ENCODE data around the gene FMOD. TPM values are rescaled to one million over a fixed set of nuclear protein-coding genes. Genes with fewer than 3 reads are reported as not detected.

The FMOD gene
- polyA plus RNA-seq, 6 donors from 2014 or later: not detected

DNA sequence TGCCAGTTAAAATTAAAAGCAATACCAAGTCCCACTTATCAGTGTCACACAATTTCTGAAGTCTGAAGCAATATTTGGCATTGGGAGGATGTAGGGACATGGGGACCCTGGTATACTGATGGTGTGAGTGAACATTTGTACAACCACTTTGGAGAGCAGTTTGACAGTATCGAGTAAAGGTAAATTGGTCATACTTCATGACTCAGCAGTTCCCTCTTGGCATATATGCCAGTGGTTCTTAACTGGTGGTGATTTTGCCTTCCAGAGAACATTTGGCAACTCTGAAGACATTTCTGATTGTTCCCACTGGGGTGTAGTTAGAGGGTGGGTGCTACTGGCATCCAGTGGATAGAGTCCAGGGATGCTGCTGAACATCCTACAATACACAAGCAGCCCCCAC lies 19.7 kb downstream of the FMOD start:
- DNase-seq: no peak
- H3K4me1 Mint-ChIP-seq: peaks cover 31 to 41% (median 34%) of the 10 kb centered on the region in 3 donors
- no peak overlapping the region for H3K27ac Mint-ChIP-seq
- no peaks in the 10 kb centered on the region for H3K27me3 Mint-ChIP-seq
- ATAC-seq (ENCODE audit: low read depth in 2 of 2): no peak
- H3K36me3 Mint-ChIP-seq: no peaks in the 10 kb centered on the region
- no peaks in the 10 kb centered on the region for H3K9me3 Mint-ChIP-seq
- no peak overlapping the region for H3K4me3 Mint-ChIP-seq

- DNase-seq: no peak
- Mint-ChIP-seq H3K36me3 (no peaks in the 10 kb centered on the region), H3K27me3 (no peaks in the 10 kb centered on the region), H3K4me3 (peak overlapping the region in 3 of 8 donors; percentile 3 to 81 (median 70)), H3K9me3 (no peaks in the 10 kb centered on the region), H3K4me1 (peaks cover 44 to 59% (median 56%) of the 10 kb centered on the region in 3 donors), H3K27ac (peak overlapping the region; percentile 24 to 99 (median 87))
- no peak for ATAC-seq (ENCODE audit: low read depth in 2 of 2)
Measured at GRCh38 chr1:203328714-203329122, 22.2 kb downstream of the FMOD start.

DNA sequence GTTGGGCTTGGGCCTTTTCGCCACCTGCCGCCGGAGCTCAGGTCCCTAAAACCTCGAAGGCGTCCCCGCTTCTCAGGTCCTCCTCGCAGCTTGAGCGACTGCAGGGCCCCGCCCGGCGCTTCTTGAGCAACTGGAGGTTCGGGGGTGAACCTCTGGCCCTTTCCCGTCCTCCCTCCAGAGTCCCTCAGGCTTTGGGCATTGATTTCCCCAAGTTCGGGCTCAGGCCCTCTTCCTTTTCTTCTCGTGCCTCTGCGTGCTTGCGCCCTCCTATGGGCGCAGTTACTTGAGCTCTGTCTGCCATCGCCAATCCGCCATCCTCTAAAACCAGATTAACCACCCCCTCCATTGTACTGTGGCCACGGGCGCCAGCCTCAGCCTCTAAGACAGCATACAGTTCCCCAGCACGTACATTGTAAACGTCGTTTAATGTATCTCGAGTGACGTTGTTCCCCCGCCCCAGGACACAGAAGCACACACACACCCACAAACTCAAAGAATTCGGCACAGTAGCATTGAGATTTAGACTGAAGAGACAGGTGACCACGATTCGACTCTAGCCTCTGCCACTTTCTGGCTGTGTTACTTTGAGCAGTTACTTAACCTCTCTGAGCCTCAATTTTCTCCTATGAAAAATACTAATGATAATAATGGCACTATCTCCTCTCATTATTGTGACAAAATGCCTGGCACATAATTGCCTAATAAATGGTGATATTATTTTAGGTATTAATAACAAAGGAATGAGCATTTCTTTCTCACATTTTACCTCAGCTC lies 23.1 kb downstream of the FMOD start:
- peak; percentile 52 to 53 for ATAC-seq (ENCODE audit: low read depth in 2 of 2)
- Mint-ChIP-seq H3K4me3 (peak overlapping the region; percentile 70 to 93 (median 85)), H3K9me3 (no peaks in the 10 kb centered on the region), H3K36me3 (no peaks in the 10 kb centered on the region), H3K4me1 (peaks cover 53 to 68% (median 64%) of the 10 kb centered on the region in 3 donors), H3K27ac (peak overlapping the region; percentile 95 to 100 (median 98)), H3K27me3 (no peaks in the 10 kb centered on the region)
- DNase-seq: peak; percentile 76

DNA sequence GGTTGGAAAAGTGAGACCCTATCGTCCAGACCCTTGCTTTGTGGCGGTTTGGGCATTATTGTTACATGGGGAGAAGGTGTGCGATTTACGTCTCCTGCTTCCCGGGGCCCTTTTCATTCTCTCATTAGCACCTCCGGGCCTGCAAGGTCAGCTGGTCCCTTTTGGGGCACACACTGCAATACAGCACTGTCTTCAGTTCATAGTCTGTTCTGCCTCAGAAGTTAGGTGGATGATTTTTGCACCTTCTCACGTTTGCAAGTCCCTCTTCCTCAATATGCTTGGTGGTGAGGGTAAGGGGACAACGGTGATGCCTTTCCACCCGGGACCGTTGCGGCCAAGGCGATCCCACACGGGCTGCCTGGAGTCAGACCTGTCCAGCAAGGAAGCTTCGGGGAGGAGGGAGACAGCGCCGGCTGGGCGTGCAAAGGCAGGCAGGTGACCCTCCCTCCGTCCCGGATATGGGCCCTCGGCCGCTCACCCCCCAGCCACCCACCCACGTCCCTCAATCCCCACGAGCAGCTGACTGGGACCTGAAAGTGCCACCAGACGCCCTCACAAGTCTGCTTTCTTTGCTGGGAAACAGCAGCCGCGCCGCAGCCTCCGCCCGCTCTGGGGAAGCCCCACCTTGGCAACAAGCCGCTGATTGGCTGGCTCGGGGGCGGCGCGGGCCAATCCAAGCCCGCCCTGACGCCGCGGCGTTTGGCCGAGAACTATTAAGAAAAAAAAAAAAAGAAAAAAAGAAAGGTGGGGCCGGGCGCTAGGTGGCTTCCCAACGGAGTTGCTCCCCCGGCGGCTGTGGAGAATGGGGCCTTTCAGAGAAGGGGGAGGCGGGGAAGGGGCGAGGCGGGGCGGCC lies 23.9 kb downstream of the FMOD start:
- Mint-ChIP-seq H3K36me3 (no peaks in the 10 kb centered on the region), H3K27me3 (no peaks in the 10 kb centered on the region), H3K4me3 (peak overlapping the region; percentile 70 to 93 (median 85)), H3K9me3 (no peaks in the 10 kb centered on the region), H3K27ac (peak overlapping the region; percentile 95 to 100 (median 98)), H3K4me1 (peaks cover 61 to 76% (median 73%) of the 10 kb centered on the region in 3 donors)
- peak; percentile 96 for DNase-seq
- ATAC-seq (ENCODE audit: low read depth in 2 of 2): peak; percentile 75 to 79

DNA sequence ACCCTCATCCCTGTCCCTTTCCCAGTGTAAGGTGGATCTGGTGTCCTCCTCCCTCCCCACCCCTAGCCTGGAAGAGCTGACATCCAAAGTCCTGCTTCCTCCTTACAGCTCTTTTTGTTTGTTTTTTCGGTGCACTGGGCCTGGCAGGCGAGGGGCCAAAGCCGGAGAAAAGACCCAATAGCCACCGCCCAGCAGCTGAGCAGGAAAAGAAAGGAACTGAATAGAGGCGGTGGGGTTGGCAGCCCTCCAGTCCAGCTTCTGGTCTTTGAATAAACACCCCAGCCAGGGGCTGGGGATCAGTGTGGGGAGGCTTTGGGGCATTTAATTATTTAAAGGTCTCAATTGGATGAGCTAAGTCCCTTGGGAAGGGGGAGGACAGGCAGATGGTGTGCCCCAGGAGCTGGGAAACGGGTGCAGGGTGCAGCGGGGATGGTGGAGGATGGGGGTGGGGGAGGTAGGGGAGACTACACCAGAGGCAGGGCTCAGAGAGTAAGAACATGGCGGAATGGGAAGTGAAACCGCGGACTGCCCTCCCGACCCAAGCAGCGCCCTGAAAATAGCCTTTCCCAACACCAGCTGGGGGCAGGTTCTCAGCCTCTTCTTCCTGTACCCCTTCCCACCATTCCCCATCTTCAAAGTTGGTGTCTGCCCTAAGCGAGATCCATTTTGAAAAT lies 25.4 kb downstream of the FMOD start:
- Mint-ChIP-seq H3K4me3 (peak overlapping the region; percentile 70 to 93 (median 85)), H3K36me3 (no peaks in the 10 kb centered on the region), H3K27me3 (no peaks in the 10 kb centered on the region), H3K9me3 (no peaks in the 10 kb centered on the region), H3K27ac (peak overlapping the region; percentile 95 to 100 (median 98)), H3K4me1 (peaks cover 70 to 83% (median 82%) of the 10 kb centered on the region in 3 donors)
- peak; percentile 6 to 8 for ATAC-seq (ENCODE audit: low read depth in 2 of 2)
- DNase-seq: peak; percentile 66

- Mint-ChIP-seq H3K27ac (peak overlapping the region; percentile 95 to 100 (median 98)), H3K9me3 (no peaks in the 10 kb centered on the region), H3K4me3 (peak overlapping the region; percentile 70 to 93 (median 85)), H3K27me3 (no peaks in the 10 kb centered on the region), H3K36me3 (no peaks in the 10 kb centered on the region), H3K4me1 (peaks cover 74 to 88% (median 87%) of the 10 kb centered on the region in 3 donors)
- DNase-seq: peak; percentile 82
- peak; percentile 16 to 22 for ATAC-seq (ENCODE audit: low read depth in 2 of 2)
Measured at GRCh38 chr1:203325026-203325417, 25.9 kb downstream of the FMOD start.

GRCh38 chr1:203324105-203325025 lies 26.6 kb downstream of the FMOD start:
- DNase-seq (no peak), ATAC-seq (ENCODE audit: low read depth in 2 of 2) (no peak)
- H3K4me3 Mint-ChIP-seq: peak overlapping the region; percentile 70 to 93 (median 85)
- H3K4me1 Mint-ChIP-seq: peaks cover 77 to 95% (median 94%) of the 10 kb centered on the region in 3 donors
- no peaks in the 10 kb centered on the region for H3K9me3 Mint-ChIP-seq
- no peaks in the 10 kb centered on the region for H3K27me3 Mint-ChIP-seq
- H3K36me3 Mint-ChIP-seq: no peaks in the 10 kb centered on the region
- H3K27ac Mint-ChIP-seq: peak overlapping the region; percentile 95 to 100 (median 98)

GRCh38 chr1:203323587-203323986 lies 27.3 kb downstream of the FMOD start:
- H3K9me3 Mint-ChIP-seq: no peaks in the 10 kb centered on the region
- DNase-seq (no peak), ATAC-seq (ENCODE audit: low read depth in 2 of 2) (no peak)
- H3K4me3 Mint-ChIP-seq: peak overlapping the region in 7 of 8 donors; percentile 70 to 93 (median 85)
- peaks cover 81 to 97% (median 96%) of the 10 kb centered on the region in 3 donors for H3K4me1 Mint-ChIP-seq
- peak overlapping the region; percentile 95 to 100 (median 98) for H3K27ac Mint-ChIP-seq
- no peaks in the 10 kb centered on the region for H3K36me3 Mint-ChIP-seq
- H3K27me3 Mint-ChIP-seq: no peaks in the 10 kb centered on the region

DNA sequence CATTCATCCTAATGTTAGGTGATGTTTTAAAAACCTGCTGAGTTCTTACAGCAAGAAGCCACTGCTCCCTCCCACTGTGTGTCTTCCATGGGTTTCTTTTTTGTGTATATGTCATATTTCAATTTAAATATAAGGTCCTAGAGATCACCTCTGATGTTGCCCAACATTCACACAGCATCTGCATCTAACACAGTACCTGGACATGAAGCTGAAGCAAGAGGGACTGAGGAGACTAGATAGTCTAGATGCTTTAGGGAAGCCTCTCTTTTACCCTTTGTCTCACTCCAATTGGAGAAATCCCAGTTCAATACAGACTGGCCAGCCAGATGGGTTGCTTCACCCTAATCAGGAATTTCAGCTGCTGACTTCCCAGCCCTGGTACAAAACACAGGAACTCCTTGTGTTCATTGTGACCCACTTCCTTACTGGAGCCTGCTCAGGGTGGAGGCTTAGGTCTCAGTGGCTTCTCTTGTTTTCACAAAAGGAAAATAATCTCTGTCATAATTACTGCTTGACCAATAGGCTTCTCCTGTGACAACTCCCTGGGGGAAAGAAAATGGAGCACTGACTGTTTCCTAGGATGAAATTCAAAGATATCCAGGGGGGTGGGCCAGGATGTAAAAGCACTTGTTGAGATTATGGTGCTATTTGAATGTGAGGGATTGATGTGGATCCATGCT lies 28.3 kb downstream of the FMOD start:
- ATAC-seq (ENCODE audit: low read depth in 2 of 2) (no peak), DNase-seq (no peak)
- Mint-ChIP-seq H3K27ac (peak overlapping the region; percentile 94 to 99 (median 96)), H3K36me3 (no peaks in the 10 kb centered on the region), H3K27me3 (no peaks in the 10 kb centered on the region), H3K4me3 (peak overlapping the region; percentile 64 to 85 (median 79)), H3K4me1 (peaks cover 84 to 99% (median 95%) of the 10 kb centered on the region in 3 donors), H3K9me3 (no peaks in the 10 kb centered on the region)

DNA sequence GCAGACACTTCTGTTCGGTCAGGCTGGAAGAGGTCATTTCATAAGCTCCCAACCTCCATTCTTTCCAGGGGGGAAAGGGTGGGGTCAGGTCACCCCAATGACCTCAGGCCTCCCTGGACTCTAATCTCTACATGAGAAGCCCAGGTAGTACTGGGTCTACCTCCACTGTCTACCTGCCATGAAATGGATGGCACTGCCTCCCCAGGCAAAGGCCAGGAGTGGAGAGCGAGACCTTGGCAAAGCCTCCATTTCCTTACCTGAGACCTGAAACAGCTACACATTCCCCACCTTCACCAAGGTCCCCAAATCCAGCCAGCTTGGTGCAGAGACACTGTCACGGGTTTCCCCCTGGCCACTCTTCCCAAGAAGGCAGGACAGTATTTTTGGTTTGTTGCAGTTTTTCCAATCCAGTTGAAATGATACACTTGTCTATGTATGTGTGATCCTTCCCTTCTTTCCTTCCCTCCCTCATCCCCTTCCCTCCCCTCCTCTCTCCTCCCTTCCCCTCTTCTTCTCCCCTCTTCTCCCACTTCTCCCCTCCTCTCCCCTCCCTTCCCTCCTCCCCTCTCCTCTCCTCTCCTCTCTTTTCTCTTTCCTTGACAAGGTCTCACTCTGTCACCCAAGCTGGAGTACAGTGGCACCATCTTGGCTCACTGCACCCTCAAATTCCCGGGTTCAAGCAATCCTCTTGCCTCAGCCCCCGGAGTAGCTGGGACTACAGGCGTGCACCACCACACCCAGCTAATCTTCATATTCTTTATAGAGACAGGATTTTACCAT lies 29.5 kb downstream of the FMOD start:
- no peaks in the 10 kb centered on the region for H3K27me3 Mint-ChIP-seq
- peak overlapping the region; percentile 14 to 91 (median 81) for H3K4me3 Mint-ChIP-seq
- H3K9me3 Mint-ChIP-seq: no peaks in the 10 kb centered on the region
- DNase-seq (no peak), ATAC-seq (ENCODE audit: low read depth in 2 of 2) (peak in 1 of 2 donors; percentile 0)
- H3K27ac Mint-ChIP-seq: peak overlapping the region; percentile 94 to 99 (median 96)
- no peaks in the 10 kb centered on the region for H3K36me3 Mint-ChIP-seq
- H3K4me1 Mint-ChIP-seq: peaks cover 87 to 98% (median 97%) of the 10 kb centered on the region in 3 donors

GRCh38 chr1:203320591-203321272 lies 30.2 kb downstream of the FMOD start:
- no peaks in the 10 kb centered on the region for H3K27me3 Mint-ChIP-seq
- H3K4me3 Mint-ChIP-seq: peak overlapping the region; percentile 14 to 91 (median 81)
- peaks cover 85 to 96% (median 92%) of the 10 kb centered on the region in 3 donors for H3K4me1 Mint-ChIP-seq
- no peaks in the 10 kb centered on the region for H3K36me3 Mint-ChIP-seq
- DNase-seq (peak; percentile 90), ATAC-seq (ENCODE audit: low read depth in 2 of 2) (peak; percentile 77 to 80)
- H3K27ac Mint-ChIP-seq: peak overlapping the region; percentile 94 to 99 (median 96)
- no peaks in the 10 kb centered on the region for H3K9me3 Mint-ChIP-seq

Data from naive B cell (primary cell).